ENCODE results near the gene UGT1A5. TPM values are rescaled to one million over a fixed set of nuclear protein-coding genes. Genes with fewer than 3 reads are reported as not detected.

The UGT1A5 gene
- not detected in 2 replicates for total RNA-seq (2014; rRNA removed; shearing (Covaris generic))

DNA sequence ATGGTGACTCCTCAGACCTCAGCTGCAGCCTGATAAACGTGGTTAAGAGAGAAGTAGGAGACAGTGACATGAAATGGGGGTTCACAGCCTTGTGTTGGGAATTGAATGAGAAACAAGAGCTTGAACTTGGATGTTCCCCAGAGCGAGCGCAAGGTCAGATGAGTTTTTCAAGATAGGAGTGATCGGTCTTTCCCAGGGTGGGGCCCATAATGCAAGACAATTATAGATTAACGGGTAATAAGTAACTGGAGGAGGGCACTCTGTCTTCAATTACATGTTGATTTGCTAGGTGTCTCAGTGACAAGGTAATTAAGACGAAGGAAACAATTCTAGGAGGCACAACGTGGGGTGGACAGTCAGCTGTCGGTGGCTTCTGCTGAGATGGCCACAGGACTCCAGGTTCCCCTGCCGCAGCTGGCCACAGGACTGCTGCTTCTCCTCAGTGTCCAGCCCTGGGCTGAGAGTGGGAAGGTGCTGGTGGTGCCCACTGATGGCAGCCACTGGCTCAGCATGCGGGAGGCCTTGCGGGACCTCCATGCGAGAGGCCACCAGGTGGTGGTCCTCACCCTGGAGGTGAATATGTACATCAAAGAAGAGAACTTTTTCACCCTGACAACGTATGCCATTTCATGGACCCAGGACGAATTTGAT is at the start of gene UGT1A5:
UGT1A5 (plus strand) TSS at position 297 of the 651 bp plus-strand sequence; CDS start at position 382, 85 bp downstream.
- DNase-seq (ENCODE audit: low spot score) = no peak

DNA sequence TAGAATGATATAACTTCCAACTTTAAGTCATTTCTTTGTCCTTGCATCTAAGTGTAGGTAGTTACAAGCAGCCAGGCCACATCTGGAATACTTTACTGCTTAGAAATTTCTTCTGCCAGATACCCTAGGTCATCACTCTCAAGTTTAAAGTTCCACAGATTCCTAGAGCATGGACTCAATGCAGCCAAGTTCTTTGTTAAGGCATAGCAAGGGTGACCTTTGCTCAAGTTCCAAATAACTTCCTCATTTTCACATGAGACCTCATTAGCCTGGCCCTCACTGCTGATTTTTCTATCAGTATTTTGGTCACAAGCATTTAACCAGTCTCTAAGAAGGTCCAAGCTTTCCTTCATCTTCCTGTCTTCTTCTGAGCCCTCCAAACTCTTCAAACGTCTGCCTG is 48.8 kb upstream of the UGT1A5 start:
- DNase-seq (ENCODE audit: low spot score) = no peak

DNA sequence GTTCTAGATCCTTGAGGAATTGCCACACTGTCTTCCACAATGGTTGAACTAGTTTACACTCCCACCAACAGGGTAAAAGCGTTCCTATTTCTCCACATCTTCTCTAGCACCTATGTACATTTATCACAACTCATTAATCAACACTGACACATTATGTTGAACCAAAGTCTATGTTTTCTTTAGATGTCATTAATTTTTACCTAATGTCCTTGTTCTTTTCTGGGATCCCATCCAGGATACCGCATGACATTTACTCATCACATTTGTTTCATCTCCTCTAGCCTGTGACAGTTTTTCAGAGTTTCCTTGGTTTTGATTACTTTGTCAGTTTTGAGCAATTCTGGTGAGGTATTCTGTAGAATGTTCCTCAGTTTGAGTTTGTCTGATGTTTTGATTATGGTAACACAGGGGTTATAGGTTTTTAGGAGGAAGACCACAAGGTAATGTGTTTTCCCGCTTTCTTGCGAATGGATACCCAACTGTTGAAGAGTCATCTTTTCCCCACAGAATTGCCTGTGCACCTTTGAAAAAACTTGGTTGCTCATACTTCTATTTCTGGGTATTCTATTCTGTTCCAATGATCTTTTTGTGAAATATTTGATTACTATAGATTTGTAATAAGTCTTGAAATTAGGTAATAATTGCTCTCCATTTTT is 44.0 kb upstream of the UGT1A5 start:
- DNase-seq (ENCODE audit: low spot score) = no peak

DNA sequence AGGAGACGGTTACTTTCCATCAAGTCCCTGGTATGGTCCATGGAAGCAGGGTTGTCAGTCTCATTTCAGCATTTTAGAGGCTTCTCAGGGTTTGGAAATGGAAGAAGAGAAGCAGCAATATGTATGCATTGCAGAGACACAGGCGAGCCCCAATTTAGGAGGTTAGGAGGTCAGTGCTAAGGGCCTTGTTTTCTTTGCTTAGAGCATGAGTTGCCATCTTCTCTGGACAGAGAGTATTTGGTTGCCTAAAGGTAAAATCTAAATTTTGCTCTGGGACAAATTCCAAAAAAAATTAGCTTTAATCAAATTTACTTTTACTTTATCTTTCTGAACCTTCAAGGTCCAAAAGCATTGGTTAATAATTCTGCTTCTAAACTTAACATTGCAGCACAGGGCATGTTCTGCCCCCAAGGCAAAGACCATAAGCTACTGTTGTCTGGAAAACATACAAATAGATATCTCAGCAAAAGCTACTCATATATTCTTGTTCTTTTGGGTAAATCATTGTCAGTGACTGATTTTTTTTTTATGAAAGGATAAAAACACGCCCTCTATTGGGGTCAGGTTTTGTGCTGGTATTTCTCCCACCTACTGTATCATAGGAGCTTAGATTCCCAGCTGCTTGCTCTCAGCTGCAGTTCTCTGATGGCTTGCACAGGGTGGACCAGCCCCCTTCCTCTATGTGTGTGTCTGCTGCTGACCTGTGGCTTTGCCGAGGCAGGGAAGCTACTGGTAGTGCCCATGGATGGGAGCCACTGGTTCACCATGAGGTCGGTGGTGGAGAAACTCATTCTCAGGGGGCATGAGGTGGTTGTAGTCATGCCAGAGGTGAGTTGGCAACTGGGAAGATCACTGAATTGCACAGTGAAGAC is 41.2 kb upstream of the UGT1A5 start, which contains the start of gene UGT1A9:
UGT1A9 (plus strand) TSS at position 609 of the 872 bp plus-strand sequence; CDS start at position 646, 37 bp downstream.
- no peak for DNase-seq (ENCODE audit: low spot score)

DNA sequence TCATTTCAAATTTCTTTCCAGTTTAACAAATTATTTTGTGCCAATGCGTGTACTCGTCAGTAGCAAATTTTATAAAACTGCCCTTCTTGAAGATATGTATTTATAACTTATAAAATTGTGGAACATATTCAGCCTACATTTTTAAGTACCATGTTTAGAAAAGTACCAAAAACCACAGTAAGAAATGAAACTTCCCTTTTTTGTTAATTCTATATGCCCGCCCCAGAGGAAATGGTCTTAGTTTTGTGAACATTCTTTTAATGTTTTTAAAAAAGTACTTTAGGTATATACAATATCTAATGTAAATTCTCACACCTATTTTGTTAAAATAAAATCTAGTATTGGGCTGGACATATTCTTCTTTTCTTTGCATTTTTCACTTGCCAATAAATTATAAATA is 39.8 kb upstream of the UGT1A5 start:
- no peak for DNase-seq (ENCODE audit: low spot score)

DNA sequence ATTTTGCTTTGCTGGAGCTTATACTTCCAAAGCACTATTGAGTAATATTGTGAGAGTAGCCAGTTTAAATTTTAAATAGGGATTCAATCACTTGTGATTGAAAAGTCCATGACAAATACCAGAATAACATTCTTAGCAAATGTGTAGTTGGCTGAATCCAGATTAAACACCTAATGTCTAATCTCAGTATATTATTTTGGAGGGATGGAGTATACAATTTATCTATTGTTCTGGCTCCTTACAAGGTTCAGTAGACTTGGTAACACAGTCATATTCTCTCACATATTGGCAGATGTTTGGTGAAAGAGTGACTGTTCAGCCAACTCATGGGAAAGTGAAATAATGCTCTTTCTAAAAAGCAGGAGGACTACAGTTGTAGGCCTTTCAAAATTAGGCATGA is 38.8 kb upstream of the UGT1A5 start:
- DNase-seq (ENCODE audit: low spot score) = no peak

DNA sequence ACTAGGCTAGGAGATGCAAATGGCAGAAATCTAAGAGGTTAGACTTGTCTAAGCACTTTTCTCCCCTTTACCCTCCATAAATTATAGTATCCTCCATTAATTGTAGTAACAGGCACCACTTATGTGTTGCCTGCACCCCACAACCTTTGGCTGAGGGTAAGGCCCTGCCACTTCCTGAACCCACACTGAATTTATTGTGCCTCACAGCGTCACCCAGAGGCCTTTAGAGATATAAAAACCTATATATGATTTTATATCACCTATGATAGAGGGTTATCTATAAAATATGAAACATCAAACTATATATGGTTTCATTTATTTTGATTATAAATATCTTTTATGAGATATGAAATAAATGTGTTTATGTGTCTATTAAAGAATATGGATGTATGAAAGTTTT is 38.4 kb upstream of the UGT1A5 start:
- no peak for DNase-seq (ENCODE audit: low spot score)

DNA sequence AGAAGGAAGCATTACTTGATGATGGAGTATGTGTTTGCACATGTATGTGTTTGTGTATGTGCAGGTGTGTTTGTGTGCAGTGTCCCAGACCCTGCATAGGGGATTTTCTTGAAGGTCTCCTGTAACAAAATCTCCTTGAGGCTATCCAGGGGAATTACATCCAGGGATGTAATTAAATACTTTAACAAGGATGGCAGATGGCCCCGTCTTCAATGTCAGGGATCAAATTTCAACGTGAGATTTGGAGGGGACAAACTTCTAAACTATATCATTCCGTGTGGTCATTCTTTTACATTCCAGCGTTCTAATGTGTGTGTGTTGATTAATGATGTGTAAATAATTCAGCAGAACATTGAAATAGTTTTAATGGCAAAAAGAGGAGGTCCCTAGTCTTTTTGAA is 37.7 kb upstream of the UGT1A5 start:
- no peak for DNase-seq (ENCODE audit: low spot score)

DNA sequence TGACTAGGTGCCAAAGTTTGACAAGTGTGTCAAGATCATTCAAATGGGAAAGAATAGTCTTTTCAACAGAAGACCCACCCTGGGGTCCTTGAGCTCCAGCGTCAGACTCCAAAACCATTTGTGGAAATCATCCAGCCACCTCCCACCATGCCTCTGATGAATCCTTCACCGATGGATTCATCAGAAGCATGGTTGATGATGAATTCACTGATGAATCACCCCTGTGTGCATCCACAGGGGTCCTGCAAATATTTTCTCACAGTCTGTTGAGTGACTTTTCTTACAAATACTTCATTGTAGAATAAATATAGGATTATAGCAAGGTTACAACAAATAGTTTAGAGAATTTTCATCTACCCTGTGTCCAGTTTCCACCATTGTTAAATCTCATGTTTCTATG is 36.7 kb upstream of the UGT1A5 start:
- no peak for DNase-seq (ENCODE audit: low spot score)

DNA sequence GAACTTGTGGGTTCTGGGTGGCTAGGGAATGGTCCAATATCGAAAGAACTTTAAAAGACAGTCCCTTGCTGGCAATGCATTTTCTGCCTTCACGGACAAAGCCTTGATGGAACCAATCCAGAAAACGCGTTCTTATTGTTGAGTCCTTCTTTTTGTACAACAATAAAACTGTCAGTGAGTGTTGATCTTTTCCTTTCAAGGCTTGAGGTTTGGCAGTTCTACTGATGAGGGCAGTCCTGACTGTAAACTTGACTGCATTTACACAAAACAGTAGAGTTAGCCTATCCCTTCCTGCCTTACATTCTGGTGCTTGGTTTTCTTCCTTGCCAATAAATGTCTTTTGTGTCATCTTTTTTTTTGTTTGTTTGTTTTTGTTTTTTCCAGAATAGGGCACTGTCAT is 33.5 kb upstream of the UGT1A5 start:
- DNase-seq (ENCODE audit: low spot score) = no peak

DNA sequence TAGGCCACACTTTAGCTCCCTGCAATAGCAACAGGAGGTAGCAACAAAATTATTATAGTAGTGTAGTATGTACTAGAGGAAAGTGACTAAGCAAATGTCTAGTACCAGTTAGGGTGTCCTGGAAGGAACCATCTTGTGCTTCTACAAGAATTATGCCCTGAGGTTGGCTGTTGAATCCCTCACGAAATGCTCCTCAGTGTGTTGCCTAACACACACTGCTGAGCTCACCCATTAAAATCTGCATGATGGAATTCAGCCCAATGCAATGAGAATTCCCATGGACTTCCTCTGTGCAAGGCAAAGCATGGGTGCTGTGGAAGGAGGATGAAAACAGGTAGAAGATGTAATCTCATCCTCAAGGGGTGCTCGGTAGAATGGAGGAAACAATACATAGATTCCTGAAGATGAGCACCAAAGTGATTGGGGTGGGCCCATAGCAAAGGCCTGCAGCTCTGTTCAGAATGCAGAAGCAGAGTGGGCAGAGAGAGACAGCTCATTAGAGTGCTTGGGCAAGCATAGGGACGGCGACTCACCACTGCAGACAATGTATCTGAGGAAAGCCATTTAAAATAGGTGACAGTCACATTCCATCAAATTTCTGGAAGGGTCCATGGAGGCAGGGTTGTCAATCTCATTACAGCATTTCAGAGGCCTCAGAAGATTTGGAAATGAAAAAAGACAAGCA is 32.2 kb upstream of the UGT1A5 start:
- no peak for DNase-seq (ENCODE audit: low spot score)

DNA sequence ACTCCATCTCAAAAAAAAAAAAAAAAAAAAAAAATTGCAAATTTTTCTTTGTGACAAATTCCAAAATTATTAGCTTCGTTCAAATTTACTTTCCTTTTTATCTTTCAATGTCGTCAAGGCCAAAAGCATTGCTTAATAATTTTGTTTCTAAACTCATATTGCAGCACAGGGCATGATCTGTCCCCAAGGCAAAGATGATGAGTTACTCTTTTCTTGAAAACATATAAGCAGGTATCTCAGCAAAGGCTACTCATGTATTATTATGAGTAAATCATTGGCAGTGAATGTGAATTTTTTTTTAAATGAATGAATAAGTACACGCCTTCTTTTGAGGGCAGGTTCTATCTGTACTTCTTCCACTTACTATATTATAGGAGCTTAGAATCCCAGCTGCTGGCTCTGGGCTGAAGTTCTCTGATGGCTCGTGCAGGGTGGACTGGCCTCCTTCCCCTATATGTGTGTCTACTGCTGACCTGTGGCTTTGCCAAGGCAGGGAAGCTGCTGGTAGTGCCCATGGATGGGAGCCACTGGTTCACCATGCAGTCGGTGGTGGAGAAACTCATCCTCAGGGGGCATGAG is 31.1 kb upstream of the UGT1A5 start, which contains the start of gene UGT1A7:
UGT1A7 (plus strand) TSS at position 381 of the 579 bp plus-strand sequence; CDS start at position 418, 37 bp downstream.
- no peak for DNase-seq (ENCODE audit: low spot score)

DNA sequence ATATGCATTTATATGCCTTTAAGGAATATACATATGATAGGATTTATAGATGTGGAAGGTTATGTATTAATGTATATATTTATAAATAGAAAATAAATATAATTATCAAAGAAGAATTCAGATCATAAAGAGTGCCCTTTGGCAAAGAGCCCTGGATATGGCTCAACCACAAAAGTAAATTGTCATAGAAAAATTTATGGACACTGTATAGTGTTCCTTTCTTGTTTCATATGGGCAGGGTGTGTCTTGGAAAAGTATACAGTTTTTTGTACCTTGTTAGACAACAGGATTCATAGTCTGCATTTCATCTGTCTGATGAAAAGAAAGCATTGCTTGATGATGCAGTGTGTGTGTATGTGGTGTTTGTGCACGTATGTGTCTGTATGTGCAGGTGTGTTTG is 28.1 kb upstream of the UGT1A5 start:
- DNase-seq (ENCODE audit: low spot score) = no peak

DNA sequence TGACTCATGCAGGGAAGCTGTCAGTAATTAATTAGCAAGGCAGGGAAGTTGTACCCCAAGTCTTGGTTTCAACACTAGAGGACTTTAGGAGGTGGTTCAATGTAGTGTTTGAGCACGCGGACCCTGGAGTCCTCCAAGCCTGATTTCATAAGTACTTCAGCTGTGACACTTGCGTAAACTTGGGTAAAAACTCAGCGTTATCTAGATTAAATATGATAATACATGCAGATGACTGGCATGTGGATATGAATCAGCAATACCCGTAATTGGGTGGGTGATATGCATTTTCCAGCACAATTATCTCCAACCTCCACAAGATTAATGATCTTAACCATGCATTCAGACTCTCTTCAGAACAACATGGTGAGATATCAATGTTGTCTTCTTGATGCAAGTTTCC is 25.8 kb upstream of the UGT1A5 start:
- DNase-seq (ENCODE audit: low spot score) = no peak

DNA sequence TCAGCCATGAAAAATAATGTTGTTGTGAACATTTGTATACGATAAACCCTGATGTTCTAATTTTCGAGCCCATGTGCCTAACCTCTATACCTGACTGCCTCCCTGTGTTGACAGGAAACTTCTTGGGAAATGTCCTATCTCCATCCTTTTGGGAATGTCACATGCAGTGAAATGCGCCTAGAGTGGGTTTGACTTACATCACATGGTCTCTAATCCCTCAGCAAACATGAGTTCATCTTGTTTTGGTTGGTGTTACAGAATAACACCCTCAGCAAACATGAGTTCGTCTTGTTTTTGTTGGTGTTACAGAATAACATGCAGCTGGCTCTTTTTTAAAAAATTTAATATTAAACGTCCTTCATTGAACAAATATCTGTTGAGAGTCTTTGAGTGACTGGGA is 24.4 kb upstream of the UGT1A5 start:
- DNase-seq (ENCODE audit: low spot score) = no peak

DNA sequence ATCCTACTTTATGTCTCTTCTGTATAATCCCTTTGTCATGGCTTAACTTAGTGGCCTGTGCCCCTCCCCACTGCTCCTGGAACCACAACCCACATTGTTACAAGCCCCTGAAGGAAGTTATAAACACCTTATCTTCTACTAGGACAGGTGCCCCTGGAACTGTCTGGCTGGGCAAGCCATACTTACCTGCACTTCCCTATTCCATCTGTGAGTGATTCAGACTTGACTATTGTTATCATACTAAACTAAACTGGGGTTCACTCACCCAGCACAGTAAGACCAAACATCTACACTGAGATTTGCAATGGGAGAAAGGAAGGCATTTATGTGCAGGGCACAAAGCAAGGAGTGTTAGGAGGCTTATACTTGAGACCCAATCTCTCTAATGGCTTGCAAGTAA is 23.7 kb upstream of the UGT1A5 start:
- DNase-seq (ENCODE audit: low spot score) = no peak

DNA sequence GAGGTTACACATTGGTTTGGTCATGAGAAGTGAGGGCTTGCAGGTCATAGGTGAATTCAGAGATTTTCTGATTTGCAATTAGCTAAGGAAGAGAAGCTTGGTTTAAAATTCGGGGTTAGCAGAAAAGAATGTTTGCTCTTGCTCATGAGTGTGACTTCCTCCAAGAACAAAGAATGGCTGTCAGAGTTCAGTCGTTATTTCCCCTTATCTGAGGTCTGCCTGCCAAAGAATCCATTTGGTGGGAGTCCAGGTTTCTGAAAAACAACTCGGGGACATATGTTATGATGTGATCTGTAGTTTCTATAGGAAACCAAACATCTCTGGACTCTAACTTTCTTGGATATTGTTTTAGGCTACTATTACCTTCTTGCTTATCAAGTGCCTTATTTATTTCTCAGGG is 23.2 kb upstream of the UGT1A5 start:
- DNase-seq (ENCODE audit: low spot score) = no peak

DNA sequence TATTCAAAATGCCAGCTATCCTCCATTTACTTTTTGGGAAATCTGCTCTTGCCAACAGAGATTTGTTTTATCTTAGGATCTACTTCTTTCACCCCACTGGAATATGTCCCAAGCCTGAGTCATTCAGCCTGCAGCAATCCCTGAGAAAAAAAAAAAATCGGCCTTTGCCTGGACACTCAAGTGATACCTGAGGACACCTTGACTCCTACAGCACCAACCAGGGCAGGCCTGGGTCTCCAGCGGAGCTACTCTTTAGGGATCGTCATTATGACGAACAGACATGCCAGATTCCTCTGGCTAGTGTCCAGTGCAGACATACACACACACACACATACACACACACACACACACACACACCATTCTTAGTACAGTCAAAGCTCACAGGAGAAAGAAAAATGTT is 22.3 kb upstream of the UGT1A5 start:
- DNase-seq (ENCODE audit: low spot score) = peak; percentile 45

DNA sequence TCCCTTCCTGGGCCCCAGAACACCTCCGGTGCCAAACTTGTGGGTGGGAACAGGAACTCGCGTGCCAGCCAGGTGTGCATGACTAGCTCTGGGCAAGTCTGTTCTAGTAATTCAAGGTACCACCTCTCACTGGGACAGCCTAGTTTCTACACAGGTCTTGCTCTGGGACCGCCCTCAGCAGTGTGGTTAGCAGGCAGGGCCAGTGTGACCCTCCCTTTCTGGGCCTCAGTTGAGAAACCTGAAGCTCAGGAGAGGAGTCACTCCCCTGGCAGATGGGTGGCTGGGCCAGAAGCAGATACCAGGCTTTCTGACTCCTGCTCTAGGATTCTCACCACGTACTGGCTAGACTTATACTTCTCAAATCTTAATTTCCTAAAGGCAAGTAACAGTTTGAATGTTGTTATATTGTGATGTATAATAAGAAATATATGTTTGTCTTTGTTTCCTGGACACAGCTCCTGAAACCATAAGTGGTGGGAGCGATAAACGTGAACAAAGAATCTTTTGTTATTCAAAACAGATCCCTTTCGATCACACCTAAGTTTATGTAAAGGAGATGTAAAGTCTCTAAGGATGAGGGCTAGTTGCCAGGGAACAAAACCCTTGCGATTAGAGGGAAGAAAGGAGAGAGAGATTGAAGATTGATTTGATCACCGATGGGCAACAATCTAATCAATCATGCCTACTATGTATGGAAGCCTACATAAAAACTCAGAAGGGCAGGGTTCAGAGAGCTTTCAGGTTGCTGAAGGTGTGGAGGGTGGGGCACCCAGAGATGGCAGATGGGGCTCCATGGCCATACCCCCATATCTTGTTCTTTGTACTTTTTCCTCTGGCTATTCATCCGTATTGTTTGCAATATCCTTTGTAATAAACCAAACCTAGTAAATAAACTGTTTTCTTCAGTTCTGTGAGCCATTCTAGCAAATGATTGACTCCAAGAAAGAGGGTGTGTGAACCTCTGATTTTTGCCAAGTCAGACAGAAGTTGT is 21.0 kb upstream of the UGT1A5 start:
- DNase-seq (ENCODE audit: low spot score) = no peak

DNA sequence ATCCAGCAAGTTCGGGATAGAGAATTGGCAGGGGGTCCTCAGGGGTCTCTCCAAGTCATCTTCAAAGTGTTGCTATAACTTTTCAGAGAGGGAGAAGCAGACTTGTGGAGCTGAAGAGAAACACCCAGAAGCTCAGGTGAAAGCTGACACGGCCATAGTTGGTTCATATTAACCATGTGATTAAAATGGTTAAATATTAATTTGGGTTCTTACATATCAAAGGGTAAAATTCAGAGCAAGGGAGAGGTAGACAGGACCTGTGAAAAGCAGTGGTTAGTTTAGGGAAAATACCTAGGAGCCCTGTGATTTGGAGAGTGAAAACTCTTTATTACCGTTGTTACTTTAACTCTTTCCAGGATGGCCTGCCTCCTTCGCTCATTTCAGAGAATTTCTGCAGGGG is 20.1 kb upstream of the UGT1A5 start, which contains the start of gene UGT1A6:
UGT1A6 (plus strand) TSS at position 243 of the 400 bp plus-strand sequence; CDS start at position 358, 115 bp downstream.
- DNase-seq (ENCODE audit: low spot score) = no peak

All from H4 (cell line).